Stimulated activated CD8-positive, alpha-beta memory T cell treated with anti-CD3 and anti-CD28 coated beads, Interleukin-12 subunit alpha, Interleukin-12 subunit beta, amount 100 ng/mL, for 1 hour (primary cell): ENCODE data around the gene GLB1L2.

Source experiments
- DNase-seq: peaks from one replicate; pipeline ENCODE4 v3.0.0-alpha.2; 2020; ENCODE audit warnings: low read depth

Gene GLB1L2

DNA sequence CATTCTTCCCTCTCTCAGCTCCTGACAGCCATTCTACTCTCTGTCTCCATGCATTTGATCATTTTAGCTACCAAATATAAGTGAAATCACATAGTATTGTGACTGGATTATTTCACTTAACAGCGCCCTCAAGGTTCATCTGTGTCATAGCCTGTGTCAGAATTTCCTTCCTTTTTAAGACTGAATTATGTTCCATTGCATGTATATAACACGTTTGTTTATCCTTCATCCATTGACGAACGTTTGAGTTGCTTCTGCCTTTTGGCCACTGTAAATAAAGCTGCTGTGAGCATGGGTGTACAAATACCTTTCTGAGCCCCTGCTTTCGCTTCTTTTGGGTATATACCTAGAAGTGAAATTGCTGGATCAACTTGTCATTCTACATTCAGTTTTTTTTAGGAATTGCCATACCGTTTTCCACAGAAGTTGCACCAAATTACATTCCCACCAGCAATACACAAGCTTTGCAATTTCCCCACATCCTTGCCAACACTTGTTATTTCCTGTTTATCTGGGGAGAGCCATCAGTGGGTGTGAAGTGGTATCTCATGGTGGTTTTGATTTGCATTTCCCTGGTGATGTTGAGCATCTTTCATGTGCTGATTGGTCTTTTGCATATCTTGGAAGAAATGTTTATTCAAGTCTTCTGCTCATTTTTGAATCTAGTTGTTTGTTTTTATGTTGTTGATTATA, 17.5 kb downstream of the GLB1L2 start:
- no peak for DNase-seq

DNA sequence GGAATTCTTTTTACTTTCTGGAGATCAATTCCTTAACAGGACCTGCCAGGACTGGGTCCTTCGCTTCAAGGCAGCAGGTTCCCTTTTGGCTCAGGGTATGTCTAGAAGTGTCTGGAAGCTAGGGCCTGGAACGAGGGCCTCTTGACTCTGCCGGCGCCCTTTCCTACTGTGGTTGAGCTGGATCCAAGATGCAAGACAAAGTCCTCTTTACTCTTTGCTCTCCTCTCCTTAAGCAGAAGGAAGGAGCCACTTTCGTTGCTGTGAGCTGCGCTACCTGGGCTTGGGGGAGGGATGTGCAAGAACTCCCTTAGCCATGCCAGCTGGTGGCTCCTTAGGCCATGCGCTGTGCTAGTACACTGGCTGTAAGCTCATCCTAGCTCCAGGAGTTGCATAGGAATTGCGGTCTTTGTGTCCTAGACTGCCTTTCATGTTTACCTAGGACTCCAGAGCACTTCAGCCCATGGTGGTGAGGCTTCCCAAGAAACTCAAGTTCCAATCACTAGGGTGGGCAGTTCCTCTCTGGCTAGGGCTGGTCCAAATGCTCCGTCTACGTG, 18.1 kb downstream of the GLB1L2 start:
- DNase-seq: no peak

DNA sequence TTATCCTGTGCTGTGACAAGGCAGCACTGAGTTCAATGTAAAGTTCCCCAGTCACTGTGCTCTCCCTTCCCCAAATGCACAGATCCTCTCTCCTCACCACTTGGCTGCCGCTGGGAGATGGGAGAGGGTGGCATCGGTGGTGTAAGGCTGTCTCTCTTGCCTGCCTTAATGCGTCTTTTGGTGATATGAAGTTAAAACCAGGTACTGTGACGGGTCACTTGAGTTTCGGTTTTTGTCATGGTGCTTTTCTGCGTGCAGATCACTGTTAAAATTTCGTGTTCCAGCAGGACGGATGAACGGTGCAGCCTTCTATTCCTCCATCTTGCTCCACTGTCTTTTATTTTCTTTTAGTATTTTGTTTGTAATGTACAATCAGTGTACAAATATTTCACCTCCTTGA, 18.6 kb downstream of the GLB1L2 start:
- no peak for DNase-seq

DNA sequence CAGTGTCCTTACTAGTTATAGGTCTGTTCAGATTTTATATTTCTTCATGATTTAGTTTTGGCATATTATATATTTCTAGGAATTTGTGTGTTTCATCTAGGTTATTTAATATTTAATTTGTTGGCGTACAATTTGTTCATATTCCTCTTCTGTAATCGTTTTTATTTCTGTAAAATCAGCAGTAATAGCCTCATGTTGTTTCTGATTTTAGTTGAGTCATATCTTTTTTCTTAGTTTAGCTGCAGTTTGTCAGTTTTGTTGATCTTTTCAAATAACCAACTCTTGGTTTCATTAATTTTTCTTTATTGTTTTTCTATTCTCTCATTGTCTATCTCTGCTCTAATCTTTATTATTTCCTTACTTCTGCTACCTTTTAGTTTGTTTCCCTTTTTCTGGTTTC, 20.3 kb downstream of the GLB1L2 start:
- no peak for DNase-seq

DNA sequence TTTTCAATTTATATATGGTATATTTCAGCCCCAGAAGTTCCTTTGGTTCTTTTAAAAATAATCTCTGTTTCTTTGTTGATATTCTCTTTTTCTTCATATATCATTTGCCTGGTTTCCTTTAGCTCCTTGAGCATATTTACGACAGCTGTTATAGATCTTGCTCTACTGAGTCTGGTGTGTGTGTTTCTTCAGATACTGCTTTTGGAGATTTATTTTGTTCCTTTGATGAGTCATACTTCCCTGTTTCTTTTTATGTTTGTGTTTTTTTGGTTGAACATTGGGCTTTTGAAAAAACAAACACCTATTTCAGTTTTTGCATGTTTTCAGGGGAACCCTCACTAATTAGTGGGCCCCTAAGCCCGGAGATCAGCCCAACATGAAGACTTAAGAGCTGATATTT, 23.3 kb downstream of the GLB1L2 start:
- DNase-seq: no peak

DNA sequence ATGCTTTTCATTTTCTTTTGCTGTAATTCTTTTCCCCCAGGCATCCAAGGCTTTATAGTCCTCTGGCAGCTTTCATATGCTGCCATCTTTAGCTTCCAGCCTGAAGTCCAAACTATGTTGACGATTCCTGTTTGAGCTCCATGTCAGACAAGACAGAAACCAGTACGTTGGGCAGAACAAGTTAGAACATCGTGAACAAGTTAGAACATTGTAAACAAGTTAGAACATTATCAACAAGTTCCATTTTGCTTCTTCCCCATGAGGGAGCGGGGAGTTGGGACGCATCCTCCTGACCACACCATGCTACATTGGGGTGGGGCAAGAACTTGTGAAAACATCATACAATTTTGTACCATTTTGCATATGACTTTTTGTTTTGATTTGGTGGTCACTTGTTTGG, 23.9 kb downstream of the GLB1L2 start:
- DNase-seq: no peak

DNA sequence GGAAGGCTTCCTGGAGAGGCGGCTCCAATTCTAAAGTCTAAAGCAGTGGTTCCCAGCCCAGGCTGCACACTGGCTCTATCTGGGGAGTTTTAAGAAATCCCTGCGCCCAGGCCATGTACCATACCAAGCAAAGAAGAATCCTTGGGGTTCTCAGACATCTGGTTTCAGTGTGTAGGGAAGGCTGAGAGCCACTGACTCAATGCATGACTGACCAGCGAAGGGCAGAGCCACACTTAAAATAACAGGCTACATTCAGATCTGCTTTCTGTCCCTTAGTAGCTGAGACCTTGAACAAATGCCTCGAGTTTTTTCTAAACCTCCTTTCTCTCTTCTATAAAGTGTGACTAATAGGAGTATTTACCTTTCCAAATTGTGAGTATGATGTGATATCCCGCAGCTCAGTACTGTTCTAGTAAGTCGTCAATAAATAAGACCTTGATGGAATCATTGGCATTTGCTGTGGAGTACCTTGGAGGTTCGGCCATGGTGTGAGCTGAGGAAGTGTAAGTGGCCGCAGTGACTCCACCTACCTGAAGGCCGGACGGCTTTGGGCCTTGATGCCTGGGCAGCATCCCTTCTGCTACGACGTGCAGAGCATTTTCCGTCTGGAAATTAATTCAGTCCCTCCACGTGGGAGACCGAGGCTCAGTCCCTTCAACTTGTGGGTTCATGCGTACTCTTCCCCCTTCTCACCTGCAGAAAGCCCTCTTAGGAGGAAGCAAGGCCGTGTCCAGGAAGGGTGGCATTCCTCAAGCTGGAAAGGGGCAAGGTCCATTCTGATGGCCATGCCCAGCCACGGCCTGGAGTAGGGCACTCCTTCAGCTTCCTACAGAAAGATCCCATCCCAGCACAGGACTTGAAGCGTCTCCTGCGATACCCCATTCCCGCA, 25.1 kb downstream of the GLB1L2 start:
- no peak for DNase-seq

DNA sequence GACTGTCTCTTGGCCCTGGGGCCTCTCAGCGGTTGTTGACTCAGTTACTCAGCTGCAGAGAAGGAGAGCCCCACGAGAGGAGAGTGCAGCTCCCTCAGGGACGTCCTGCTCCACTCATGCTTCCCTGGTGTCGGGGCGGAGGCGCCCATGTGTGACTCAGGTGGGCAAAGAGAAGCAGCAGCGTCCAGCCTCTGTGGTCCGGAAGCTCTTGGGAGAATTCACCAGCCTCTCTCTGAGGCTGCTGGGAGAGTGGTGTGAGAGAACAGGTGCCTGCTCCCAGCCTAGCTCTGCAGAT, 25.7 kb downstream of the GLB1L2 start:
- no peak for DNase-seq

DNA sequence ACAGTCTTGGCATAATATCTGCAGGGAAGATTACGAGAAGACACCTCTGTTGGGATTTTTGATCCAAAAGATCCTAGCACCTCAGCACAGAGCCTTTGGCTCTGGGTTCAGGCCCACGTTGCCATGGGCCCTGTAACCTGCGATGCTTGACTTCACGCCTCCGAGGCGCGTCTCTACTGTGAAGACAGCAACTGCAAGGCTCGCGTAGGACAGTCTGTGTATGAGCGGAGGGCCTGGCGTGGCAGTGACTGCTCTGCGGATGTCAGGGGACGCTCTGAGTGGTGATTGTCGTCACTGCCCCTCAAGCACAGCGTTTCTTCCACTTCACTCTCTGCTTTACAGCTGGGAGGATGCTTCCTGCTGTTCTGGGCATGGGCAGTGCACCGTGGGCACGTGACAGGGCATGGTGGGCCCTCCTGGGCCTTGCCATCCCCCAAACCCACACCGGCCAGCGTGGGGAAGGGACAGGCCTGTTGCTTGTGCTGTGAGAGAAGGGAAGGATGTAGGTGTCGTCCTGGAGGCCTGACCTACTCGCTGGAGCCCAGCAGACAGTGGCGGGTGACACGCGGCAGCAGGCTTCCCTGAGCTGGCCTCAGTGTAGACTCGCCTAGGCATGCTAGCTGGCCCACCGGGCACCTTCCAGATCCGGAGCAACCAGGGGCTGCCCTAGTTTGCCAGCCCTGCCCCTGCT, 26.5 kb downstream of the GLB1L2 start:
- DNase-seq: no peak

DNA sequence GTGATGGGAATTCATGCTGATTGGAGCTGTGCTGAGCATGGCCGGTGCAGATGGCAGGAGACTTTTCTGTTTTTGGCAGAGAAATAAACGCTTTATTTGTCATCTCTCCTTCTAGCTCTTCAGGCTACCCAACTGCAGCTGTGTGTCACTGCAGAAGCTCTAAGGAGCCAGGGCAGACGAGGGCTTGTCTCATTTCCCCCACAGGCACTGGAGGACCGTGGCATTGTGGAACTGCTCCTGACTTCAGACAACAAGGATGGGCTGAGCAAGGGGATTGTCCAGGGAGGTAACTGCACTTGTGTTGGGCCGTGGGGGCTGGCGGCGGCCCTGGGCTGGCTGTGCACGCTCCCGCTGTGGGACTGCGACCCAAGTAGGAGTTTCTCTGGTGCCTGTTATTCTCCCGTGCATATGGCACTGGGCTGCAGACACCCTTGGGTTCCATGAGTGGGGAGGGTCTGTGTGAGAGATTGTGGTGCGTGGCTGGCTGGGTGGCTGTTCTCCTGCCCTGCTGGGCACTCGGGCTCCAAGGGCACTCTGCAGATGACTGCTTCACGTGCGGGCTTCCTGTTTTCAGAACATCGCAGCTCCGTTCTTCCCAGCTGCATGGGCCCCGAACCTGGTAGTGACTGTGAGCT, 27.2 kb downstream of the GLB1L2 start:
- no peak for DNase-seq

DNA sequence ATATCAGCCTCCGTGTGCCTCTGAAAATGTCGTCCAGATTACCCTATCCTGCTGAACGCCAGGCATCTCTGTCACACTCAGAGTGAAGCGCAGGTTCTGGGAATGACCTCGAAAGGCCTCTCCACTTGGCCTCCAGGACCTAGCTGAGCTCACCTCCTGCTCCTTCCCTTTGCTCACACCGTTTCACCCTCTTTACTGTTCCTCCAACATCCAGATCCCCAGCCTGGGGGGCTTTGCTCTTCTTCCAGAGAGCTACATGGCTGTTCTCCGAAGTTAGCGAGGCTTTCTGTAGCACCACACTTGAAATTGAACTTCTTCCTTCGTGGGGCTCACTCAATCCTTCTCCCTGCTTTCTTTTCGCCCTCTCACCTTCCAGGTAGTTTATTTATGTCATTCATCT, 27.9 kb downstream of the GLB1L2 start:
- no peak for DNase-seq

DNA sequence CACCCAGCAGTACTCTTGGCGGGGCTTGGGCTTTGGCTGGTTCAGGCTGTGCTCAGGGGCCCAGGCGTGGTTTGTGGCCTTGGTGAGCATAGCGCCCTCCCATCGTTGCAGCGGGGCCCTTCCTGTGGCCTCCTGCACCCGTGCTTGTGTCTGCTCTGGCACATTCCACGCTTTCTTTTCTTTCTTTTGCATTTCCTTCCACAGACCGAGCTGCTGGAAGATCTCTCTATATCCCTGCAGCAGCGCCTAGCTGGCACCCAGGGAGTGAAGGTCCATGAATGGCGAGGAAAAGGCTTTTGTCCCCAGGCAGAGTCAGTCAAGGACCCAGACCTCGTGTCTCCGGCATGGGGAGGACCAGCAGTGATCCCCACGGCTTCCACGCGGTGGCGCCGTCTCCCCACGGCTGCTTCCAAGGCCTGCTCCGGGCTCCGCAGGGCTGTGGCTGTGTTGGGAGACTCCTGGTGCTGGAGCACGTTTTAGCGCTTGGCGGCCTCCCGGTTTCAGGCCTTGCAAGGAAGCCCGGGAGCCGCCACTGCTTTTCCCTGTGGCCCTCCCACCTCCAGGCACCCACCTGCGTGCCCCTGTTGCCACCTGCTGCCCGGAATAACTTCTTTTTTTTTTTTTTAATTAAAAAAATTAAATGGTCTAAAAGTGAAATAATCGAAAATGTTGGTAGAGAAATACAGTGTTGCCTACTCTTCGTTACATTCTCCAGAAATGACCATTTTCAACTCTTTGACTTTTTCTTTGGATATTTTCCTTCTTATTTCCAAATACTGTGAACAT, 28.5 kb downstream of the GLB1L2 start:
- peak; percentile 48 for DNase-seq

DNA sequence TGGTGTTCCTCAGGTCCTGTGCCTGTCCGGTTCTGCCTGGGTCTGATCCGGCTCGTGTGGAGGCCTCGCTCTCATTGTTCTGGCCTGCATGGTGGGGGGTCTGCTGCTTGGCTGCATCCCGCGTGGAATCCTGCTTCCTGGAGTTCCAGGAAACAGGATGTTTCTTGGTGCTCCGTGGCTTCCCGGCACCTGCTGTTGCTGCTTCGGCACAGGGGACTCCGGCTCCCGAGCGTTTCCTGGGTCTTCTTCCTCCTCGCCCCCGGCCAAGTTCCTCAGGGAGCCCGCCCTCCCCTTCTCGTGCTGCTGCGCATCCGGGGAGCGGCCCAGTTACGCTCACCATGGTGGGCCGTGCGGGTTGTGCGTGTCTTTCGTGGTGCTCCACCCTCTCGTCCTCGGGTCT, 29.9 kb downstream of the GLB1L2 start:
- no peak for DNase-seq

DNA sequence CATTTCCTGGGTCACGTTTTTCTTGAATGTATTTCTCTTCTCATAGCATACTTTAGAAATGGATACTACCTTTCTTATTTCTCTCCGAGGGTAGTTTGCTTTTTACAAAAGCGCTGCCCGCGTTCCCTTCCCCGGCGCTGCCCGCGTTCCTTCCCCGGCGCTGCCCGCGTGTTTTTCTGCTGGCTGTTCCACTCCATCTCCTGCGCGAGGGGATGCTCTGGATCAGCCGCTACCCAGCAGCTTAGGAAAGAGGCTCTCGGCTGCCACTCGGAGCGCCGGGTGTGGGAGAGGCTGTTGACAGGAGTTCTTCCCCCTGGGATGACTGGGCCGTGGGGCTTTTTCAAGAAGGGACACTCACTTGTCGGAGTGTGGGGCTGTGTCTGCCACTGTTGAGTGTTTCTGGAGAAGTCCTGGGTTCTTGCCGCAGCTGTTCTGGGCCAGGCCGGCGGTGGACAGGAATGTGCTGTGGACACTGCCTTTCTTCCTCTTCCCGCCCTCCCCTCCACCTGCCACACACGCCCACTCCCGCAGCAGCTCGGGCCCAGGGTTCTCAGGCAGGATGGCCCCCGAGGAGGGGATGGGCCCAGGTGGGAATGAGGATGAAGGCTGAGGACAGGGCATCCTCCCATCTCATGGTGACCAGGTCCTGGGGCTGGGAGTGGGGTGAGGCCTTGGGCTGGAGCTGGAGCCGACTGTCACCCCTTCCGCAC, 30.6 kb downstream of the GLB1L2 start:
- no peak for DNase-seq

DNA sequence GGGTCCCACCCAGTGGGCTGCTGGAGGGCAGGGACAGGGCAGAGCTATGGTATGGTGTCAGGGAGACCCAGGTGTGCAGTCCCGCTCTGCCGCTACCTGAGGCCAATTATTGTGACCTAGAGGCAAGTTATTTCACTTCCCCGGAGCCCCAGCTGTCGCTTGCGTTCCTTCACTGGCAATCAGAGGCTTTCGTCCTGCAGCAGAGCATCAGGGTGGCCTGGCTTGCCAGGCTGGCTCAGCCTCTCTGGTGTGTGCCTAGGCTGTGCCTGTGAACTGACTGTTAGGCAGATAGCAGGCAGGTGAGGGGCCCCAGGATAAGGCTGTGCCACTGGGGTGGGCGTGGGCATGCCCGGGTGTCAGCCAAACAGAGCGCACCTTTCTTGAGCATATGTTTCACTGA, 31.4 kb downstream of the GLB1L2 start:
- DNase-seq: no peak

DNA sequence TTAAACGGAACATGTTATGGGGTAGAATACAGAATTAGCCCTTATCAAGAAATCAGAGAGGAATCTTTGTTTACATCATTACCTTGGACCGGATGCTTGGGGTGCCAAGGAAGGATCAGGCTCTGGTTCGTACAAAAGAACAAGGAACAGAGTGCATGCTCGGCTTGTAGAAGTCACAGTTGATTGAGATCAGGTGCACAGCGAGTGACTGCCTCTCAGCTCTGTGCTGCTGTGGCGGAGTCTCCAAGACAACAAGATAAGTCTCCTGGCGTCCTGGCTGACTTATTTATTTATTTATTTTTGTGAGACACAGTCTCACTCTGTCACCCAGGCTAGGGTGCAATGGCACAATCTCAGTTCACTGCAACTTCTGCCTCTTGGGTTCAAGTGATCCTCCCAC, 31.8 kb downstream of the GLB1L2 start:
- no peak for DNase-seq

DNA sequence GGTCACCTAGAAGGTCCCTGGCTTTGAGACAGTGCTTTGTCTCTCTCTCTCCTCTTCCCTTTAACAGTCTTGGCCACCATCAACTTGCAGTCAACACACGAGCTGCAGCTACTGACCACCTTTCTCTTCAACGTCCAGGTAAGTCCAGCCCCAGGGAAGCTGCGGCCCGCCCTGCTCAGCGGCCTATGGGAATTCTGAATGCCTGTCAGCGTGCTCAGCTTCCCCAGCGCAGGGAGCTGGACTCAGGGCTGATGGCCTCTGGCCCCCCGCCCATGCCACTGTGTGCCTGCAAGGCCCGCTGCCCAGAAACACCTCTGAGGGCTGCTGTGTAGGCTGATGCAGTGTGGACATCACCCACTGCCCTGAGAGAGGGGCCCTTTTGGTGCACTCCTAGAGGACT, 32.5 kb downstream of the GLB1L2 start:
- DNase-seq: no peak

DNA sequence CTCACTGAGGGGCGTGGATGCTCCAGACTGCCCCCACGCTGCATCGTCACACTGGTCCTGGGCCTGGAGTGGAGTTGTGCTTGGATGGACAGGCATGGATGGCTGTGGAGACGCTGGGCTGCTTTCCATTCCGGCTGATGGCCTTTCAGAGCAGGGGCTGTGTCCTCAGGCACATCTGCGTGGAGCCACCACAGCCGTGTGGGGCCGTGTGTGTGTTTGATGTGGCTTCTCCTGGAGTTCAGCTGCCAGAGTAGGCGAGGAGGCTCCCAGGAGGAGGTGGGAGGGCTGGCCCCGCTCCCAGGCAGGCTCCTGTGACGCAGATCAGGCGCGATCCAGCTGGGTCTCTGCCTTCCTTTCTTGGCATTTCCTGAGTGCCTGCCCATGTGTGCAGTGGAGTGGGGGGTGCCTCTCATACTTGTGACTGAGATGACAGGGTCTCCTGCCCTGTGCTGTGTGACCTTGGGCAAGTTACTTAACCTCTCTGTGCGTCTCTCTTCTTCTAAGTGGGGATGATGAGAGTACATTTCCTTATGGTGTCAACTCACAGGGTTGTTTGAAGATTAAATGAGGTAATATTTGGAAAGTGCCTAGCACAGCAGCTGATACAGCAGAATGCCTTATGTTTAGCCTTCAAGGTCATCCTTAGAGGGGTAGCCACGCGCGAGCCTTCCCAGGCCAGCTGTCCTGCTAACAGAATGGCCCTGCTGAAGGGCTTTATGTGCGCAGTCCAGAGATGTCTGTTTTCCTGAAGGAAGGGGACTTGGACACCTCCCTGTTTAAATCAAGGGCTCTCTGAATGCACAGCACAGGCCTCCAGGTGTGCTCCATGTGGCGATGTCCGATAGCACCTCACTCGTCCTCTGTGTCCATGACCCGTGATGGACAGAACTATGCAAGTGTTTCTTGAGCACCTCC, 33.5 kb downstream of the GLB1L2 start:
- no peak for DNase-seq

DNA sequence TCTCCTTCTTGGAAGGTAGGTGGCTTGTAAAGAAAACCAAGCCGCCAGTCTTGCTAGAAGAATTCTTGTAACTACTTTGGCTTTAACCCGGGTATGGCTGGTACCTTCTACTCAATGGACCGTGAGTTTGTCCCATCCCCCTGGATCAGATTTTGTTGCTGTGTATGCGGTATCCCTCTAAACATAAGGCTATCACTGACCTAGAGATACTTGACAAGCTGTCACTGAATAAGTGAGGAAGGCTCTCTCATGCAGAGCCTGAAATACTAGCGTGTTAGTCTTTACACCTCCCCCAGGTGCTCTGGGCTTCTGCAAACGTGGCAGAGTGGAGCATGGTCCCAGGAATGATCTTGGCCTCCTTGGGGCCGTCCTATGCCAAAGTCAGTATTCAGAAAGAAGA, 34.5 kb downstream of the GLB1L2 start:
- no peak for DNase-seq

DNA sequence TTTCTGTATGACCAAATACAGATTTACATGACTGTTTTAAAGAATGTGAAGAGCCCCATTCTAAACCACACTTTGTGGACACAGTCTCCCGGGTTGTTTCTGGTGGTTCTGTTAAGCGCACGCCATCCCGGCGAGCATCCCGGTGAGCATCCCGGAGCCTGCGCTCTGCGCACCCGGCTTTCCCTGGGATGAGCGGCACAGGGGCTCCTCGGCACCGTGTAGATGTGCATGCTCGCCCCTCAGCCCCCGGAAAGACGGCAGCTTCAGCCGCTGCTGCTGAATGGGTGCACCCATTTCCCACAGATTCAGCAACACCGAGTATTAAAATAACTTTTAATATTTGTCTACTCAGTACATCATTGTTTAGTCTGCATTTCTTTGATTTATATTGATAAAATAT, 36.0 kb downstream of the GLB1L2 start:
- DNase-seq: no peak
